Stromal cell of bone marrow (primary cell): ENCODE measurements around the gene PCDH9.
"Not testable (repeated sequence)": the region's sequence is repeated elsewhere in the genome, so short reads cannot be mapped to it uniquely, and the experiment has no call there.

Experiments
- DNase-seq: peaks from one replicate; pipeline ENCODE4 v3.0.0-alpha.2; 2012; ENCODE audit warnings: low read depth

PCDH9 gene

DNA sequence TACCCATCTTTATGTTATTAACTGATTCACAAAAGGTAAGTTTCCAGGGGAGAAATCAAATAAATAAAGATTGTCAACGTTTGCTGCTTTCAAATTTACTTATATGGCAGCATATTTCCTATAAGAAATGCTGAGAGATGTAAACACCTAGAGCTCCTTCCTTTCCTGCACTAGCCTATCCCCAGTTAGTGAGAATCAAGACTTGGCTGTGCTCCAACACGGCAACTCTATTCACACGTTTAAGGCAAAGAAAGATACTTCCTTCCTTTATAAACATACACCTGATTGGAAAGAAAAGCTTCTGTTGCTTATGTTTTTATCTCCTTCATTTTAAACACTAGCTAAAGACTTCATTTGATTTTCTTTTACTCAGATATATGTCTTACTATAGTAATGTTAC, 107.0 kb downstream of the PCDH9 start:
- no peak for DNase-seq

GRCh38 chr13:67122251-67122650, 107.9 kb downstream of the PCDH9 start:
- DNase-seq, result no peak

DNA sequence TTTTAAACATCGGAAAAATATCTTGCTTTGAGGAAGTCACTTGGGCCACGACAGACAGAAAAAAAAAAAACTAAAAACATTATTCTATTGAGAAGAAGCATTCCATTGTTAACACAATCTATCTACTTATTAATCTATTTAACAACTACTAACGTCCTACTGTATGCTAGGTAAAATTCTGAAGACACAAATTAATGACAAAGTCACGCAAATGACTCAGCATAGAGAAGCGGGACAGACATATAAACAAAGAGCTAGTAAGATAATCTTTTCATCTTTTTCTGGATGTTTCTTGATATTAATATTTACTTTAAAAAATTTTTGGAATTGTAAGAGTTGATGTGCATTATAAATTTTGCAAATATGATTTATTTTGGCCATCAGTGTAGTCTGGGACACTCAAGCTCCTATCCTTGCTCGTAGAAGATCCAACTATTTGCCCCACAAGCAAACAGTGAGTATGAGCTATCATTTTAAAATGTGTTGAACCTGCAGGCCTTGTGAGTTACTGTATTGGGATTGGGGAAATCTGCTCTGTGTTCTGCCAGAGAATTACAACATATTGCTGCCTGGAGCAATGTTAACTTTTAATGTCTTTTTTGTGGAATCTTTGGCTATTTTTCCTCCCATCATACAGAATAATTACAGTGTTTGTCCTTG, 109.1 kb downstream of the PCDH9 start:
- no peak for DNase-seq

GRCh38 chr13:67119481-67119894, 110.6 kb downstream of the PCDH9 start:
- peak; percentile 48 for DNase-seq

GRCh38 chr13:67118277-67118676, 111.9 kb downstream of the PCDH9 start:
- no peak for DNase-seq

DNA sequence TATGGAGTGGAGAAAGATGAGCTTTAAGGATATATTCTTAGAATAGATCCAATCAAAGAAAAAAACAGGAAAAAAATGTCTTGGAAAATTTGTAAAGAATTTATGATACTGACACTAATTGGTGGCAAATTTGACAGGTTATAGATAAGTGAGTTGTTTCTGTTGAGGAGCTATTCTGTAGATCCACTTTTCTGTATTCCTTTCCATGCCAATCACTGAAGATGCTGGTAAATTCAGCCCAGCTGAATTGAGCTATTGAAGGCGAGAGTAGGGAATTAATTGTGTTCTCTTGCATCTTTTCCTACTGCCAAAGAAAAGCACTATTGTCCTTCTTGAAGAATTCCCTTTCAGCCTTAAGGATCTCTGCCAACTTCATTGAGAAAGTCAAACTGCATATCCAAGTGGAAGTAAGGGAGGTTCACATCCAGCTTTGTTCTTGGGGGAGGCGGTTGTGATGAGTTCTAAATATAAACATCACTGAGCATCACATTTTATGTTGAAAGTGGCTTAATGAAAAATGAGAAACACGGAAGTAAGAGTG, 113.1 kb downstream of the PCDH9 start:
- no peak for DNase-seq

- DNase-seq, result no peak
These were observed 122.2 kb downstream of the PCDH9 start for GRCh38 chr13:67107979-67108378.

- DNase-seq, result no peak
These were observed 123.6 kb downstream of the PCDH9 start for GRCh38 chr13:67106502-67107057.

GRCh38 chr13:67101730-67102467, 128.2 kb downstream of the PCDH9 start:
- no peak for DNase-seq

DNA sequence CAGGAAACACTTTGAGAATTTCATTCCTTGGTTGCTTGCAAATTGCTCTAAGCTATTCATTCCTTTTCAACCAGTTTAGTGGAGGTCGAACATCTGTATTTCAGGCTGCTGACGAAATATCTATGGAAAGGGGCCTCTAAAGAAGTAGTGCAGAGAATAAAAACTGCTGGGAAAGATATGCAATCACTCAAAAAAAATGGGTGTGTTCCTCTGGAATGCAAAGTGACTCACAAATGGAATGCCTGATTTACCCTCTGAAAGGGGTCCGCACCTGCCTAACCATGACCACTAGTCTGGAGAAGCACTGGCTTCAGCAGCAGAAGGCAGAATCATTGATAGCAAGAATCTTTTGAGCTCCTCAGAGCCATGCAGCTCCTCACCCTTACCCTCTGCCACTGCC, 129.4 kb downstream of the PCDH9 start:
- no peak for DNase-seq

DNA sequence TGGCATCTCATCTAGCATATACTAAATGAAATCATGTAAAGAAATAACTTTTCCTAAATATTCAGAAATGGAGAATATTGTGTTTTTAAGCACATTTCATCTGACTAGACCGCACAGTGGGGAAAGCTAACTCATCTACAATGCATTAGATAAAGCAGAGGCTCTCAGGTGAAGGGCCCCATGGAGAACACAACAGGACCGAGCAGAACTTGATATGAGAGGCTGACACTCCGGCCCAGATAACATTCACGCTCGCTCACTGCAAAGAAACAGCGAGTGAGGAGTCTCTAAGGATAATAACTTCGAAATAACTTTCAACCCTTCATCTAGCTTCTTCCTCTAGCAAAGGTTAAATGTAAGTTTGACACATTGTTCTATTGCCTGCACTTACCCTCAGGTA, 130.6 kb downstream of the PCDH9 start:
- DNase-seq, result no peak

- no peak for DNase-seq
These were observed 132.2 kb downstream of the PCDH9 start for GRCh38 chr13:67097892-67098452.

DNA sequence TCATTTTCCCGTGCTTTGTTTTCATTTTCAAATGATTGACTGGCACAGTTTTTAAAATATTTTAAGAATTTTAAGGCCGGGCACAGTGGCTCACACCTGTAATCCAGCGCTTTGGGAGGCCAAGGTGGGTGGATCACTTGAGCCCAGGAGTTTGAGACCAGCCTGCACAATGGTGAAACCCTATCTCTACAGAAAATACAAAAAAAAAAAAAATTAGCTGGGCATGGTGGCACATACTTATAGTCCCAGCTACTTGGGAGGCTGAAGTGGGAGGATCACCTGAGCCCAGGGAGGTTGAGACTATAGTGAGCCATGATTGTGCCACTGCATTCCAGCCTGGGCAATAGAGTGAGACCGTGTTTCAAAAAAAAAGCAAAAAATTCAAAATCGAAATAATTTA, 133.2 kb downstream of the PCDH9 start:
- DNase-seq, result not testable (repeated sequence)

- DNase-seq, result no peak
These were observed 133.7 kb downstream of the PCDH9 start for GRCh38 chr13:67096418-67096817.

GRCh38 chr13:67095621-67096020, 134.5 kb downstream of the PCDH9 start:
- no peak for DNase-seq

GRCh38 chr13:67094952-67095351, 135.2 kb downstream of the PCDH9 start:
- DNase-seq, result no peak

GRCh38 chr13:67094078-67094477, 136.1 kb downstream of the PCDH9 start:
- no peak for DNase-seq

DNA sequence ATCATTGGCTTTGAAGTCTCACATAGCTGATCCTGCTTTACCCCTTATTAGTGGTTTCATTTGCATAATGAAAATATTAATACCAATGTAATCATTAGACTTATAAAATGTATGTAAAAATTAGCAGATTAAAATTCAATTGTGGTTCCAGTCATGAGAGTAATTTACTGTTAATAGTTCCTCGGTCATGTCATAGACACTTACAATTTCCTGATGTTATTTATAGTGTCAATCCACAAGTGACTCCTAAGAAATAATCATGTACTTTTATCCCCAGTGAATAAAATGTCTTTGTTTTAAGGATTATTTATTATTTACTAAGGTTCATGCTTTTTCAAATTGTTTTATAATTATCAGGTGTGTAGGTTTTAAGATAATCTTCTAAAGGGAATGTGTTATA, 138.5 kb downstream of the PCDH9 start:
- DNase-seq, result no peak

DNA sequence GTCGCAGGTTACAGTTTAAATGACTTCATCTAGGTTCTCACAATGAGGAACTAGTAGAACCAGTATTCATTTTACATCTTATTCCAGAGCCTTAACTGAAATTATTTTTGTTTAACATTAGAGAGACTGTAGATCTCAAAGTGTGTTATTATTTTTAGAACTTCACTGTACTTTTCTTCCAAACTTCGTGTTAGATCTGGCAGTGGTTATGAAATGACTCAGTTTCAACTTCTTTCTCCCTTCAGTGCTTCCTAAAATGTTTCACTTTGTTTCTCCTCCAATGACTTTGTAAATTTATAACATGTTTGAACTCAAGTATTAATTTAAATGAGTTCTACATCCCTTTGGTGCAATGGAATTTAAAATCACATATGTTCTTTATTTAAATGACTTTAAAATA, 139.3 kb downstream of the PCDH9 start:
- DNase-seq, result peak; percentile 9

DNA sequence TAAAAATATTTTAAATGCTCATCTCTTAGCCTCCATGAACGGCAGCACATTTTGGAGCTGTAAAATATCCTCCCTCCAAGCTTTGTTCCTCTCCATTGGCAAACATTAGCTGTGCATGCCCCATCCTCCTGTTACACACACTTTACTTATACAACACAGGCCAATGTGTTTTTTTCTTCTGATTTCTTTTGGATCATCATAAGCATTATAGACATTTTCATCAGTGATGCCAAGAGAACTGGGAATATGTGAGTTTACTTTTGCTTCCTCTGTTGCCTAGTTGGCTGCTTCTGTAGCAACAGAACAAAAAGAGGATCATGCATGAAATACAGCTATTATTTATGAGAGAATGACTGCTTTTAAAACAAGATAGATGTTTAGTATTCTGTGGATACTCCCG, 142.6 kb downstream of the PCDH9 start:
- no peak for DNase-seq

GRCh38 chr13:67086260-67086659, 143.9 kb downstream of the PCDH9 start:
- DNase-seq, result no peak

- DNase-seq, result no peak
These were observed 146.1 kb downstream of the PCDH9 start for GRCh38 chr13:67084066-67084465.

DNA sequence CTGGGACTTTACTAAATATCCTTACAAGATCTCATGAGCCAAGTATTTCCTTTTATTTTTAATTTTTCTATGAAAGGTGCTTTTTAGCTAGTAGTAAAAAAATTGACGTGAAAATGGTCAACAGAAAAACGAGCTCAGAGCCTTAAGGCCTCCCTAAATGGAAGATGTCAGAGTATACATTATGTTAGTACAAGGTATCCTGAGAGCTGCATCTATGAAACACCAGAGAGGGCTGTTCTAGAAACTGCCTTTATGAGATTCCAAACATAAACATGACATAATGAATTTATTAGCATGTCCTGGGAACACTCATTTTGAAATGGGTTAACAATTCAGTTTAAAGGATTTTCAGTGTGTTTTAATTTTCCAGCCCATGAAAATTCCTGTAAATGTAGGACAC, 146.6 kb downstream of the PCDH9 start:
- DNase-seq, result no peak
